T47D (cell line): Measurements from ENCODE around the gene CYTH4.
"Not testable (repeated sequence)": the region's sequence is repeated elsewhere in the genome, so short reads cannot be mapped to it uniquely, and the experiment has no call there.

ENCODE experiments used
- DNase-seq, 2 experiments: peaks; one replicate each; pipeline versions ENCODE4 v3.0.0 to v3.0.0-alpha.2; 2011 to 2012; ENCODE audit warnings: low read depth in 1 of 2, low spot score in 1 of 2
- JUND ChIP-seq: IDR thresholded peaks from 2 replicates; pipeline ENCODE4 v1.6.1; 2012; ENCODE audit warnings: low read depth
- in situ Hi-C: cut with HindIII; loops from 2 replicates; pipeline ENCODE4 v1.10.0; 2016; ENCODE audit warnings: low sequenced_read_pairs, low pct_unique_long_range_greater_than_20kb

Gene CYTH4

DNA sequence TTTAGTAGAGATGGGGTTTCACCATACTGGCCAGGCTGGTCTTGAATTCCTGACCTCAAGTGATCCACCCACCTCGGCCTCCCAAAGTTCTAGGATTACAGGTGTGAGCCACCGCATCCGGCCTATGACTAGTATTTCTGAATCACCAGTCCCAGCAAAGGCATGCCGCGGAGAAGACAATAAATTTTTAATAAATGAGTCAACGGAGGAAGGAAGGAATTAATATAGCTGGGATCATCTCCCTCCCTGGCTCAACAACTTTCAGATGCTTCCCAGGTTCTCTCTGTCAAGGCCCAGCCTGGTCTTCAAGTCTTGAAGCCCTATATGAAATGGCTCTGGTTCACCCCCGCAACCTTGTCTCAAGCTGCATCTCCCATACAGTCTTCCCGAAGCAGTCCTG lies 45.7 kb downstream of the CYTH4 start:
- DNase-seq: no peak
- TF ChIP-seq JUND: no peak
- in situ Hi-C loops: no loop called here

GRCh38 chr22:37328538-37329237 lies 46.4 kb downstream of the CYTH4 start:
- in situ Hi-C loops, DNase-seq: not testable (repeated sequence)

DNA sequence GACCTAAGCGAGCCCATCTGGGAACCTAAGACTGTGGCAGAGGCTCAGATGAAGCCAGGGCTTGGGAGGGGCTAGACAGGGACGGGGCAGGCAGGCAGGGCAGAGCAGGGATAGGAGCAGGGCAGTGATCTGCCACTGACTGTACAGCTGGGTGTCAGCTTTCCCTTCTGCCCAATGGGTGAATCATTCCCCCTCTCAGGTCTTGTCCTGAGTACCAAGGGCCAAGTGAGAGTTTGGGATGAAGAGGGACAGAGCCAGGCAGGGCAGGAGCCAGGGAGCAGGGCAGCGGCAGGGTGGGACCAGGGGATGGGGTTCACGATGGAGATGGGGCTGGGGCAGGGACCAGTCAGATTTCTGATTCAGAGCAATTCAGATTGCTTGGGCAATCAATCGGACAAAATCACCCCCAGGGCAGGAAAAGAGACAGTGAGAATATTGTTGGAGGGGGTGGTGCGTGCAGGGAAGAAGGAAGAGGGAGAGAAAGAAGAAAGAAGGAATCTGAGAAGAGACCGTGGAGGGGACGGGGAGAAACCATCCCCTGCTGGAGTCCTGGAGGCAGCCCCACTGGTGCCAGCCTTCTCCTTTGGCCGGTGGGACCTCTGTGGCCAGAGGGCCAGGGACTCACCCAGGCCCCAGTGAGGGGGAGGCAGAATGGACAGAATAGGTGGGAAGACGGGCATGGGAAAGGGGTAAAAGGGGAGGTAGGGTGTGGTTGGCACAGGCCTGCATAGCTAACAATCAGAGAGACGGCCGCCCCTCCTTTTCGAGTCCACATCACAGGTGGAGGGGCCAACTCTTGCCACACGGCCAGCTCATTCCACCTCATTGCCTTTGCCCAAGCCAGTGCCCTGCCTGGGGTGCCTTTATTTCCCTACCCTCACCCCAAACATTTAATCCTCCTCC lies 47.2 kb downstream of the CYTH4 start:
- no peak for DNase-seq
- no peak for TF ChIP-seq JUND
- in situ Hi-C loops: no loop called here

GRCh38 chr22:37330200-37331033 lies 48.1 kb downstream of the CYTH4 start:
- peak in 1 of 2 experiments; percentile 17 for DNase-seq
- no peak for TF ChIP-seq JUND
- in situ Hi-C loops: no loop called here

DNA sequence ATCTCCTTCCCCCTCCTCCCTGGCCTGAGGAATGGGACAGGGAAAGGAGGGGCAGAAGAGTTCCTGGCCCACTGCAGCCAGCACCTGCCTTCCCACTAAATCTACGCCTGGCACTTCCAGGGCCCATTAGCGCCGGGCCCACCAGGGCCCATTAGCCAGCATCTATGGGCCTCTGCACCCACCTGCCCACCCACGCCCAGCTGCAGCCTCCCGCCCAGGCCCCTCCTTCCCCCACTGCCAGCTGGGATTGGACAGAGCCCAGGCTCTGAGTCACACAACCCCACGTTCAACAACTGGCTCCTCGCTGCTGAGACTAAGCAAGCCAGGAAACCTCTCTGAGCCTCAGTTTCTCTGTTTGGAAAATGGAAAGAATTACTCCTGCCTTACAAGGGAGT lies 48.7 kb downstream of the CYTH4 start:
- in situ Hi-C loops: no loop called here
- DNase-seq: no peak

GRCh38 chr22:37331856-37332536 lies 49.7 kb downstream of the CYTH4 start:
- DNase-seq: no peak
- in situ Hi-C loops: no loop called here
- no peak for TF ChIP-seq JUND

More for the DNA sequence above, 48.7 kb downstream of the CYTH4 start:
- TF ChIP-seq JUND: no peak

- TF ChIP-seq JUND: no peak
- DNase-seq: no peak
- in situ Hi-C loops: no loop called here
Measured at GRCh38 chr22:37333724-37334460, 51.6 kb downstream of the CYTH4 start.

- no peak for TF ChIP-seq JUND
- DNase-seq: no peak
- in situ Hi-C loops: no loop called here
Measured at GRCh38 chr22:37334461-37334858, 52.2 kb downstream of the CYTH4 start.

- in situ Hi-C loops: no loop called here
- no peak for TF ChIP-seq JUND
Measured at GRCh38 chr22:37334859-37335805, 52.8 kb downstream of the CYTH4 start.

DNA sequence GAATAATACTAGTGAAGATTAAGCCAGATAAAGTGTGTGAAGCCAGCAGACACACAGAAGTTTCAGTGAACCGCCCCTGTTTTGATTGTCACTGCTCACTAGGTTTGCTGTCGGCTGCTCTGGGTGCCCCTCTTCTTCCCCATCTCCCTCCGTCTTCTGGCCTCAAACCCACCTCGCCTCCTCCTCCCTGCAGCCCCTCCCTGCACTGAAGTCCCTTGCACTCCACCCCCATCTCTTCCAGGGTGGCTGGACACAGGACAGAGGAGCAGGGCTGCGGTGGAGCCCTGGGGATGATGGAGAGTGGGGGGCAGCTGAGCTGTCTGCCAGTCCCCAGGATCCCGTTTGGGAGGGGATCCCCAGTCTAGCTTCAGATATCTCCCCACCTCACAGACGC lies 53.5 kb downstream of the CYTH4 start:
- DNase-seq: no peak
- TF ChIP-seq JUND: no peak
- in situ Hi-C loops: no loop called here

More at GRCh38 chr22:37334859-37335805, 52.8 kb downstream of the CYTH4 start:
- DNase-seq: peak; percentile 45 to 46
